IPS-18c (cell line): ENCODE data around the gene CWC27.

Source experiments
- H3K4me3 ChIP-seq: 2 replicates; pipeline ENCODE4 v1.7.0; 2013; ENCODE audit warnings: low read depth, mild to moderate bottlenecking, low read length, moderate library complexity; ENCODE audit not compliant: insufficient read depth
- H3K9me3 ChIP-seq: one replicate; pipeline ENCODE4 v1.6.1; 2013; ENCODE audit warnings: mild to moderate bottlenecking, low read length, moderate library complexity; ENCODE audit not compliant: control insufficient read depth, insufficient read depth

Gene CWC27

DNA sequence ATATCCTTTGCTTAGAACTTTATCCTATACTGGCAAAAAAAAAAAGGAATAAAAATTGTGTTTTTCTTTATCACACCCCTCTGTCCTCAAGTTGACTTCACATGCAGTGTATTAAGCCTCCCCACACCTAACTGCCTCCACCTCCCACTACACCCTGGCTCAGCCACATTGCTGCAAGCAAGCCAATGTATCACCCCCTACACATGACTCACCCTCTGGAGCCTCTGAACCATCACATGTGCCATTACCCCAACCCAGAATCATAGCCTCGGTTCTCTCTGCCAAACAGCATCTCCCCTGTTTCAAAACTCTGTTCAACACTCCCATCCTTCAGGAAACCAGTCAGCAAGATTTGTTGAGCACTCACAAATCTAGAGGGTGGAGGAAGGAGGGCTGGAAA, 209.0 kb downstream of the CWC27 start:
- H3K4me3 ChIP-seq: no peak overlapping the region
- no peaks in the 10 kb centered on the region for H3K9me3 ChIP-seq

DNA sequence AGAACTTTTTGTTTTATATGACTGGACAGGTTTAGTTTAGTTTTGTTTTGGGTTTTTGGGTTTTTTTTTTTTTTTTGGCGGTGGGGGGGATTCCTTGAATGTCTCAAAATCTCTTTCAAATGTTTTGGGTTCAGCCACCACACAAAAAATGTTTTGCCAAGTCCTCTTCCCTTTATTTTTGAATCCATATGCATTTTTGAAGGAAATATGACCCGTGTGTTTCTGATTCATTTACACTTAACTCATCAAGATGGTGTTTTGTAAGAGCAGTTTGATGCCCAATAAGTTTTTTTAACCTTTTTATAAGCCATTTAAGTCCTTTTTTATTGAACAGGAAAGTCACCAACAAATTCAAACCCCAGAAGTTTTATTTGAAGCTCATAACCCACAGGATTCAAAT, 209.8 kb downstream of the CWC27 start:
- no peaks in the 10 kb centered on the region for H3K9me3 ChIP-seq
- H3K4me3 ChIP-seq: no peak overlapping the region

DNA sequence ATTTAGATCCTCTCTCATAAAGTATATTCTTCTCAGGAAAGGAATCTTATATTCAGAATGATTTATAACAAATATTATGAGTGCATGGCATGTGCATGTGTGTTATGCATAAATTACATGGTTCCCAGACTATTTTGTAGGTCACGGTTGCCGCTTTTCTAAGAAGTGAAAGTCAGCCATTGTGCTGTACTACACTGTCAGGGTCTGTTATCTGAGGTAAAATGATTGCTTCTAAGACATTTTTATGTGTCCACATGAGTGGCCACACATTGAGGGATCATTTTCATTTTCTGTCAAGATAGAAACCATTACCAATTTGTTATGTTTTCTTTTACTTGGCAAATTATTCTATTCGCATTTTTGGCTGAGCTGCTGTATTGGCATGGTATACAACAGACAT, 210.8 kb downstream of the CWC27 start:
- Histone ChIP-seq H3K9me3 (no peaks in the 10 kb centered on the region), H3K4me3 (no peak overlapping the region)

DNA sequence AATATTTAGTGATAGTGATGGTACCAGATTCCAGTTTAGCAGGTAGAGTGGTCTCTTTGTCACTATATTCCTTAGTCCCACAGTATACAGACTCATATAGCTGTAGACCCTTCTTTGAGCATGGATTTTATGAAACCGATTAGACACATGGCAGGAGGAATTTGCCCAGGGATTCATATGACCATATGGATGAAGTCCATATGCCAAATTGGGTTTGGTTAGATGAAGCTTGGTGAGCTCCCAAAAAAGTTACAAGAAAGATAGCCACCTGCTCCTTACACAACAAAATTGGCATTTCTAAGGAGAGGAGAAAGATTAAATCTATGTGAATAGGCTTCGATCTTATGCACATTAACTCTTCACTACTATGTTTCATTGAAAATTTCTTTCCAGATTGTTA, 211.4 kb downstream of the CWC27 start:
- Histone ChIP-seq H3K9me3 (no peaks in the 10 kb centered on the region), H3K4me3 (no peak overlapping the region)

DNA sequence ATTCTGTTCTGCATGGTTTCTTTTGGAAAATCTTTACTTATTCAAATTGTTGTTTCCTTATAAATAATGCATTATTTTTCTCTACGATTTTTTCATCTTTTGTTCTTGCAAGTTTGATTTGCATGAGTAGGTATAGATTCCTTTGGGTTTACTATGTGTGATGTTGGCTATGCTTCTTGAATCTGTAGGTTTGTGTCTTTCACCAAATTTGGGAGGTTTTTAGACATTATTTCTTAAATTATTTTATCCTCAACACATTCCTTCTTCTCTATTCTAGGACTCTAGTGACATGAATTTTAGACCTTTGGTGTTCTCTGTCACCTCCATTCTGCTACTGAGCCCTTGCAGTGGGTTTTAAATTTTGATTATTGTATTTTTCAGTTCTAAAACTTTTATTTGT, 219.0 kb downstream of the CWC27 start:
- Histone ChIP-seq H3K4me3 (no peak overlapping the region), H3K9me3 (no peaks in the 10 kb centered on the region)

- Histone ChIP-seq H3K4me3 (no peak overlapping the region), H3K9me3 (no peaks in the 10 kb centered on the region)
These were observed 240.5 kb downstream of the CWC27 start for GRCh38 chr5:65009207-65009606.

DNA sequence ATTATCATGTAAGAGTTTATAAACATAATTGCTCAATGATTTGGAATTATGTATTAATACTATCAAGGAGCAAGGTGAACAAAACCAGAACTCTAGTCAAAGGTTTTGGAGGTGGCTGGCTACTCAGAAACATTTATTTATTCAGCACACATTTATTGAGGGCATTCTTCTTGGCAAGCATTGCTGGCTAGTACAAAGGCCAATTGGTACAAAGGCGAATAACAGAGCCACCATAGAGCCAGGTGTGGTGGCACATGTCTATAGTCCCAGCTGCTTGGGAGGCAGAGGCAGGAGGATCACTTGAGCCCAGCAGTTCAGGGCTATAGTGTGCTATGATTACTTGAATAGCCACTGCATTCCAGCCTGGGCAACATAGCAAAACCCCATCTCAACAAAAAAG, 242.1 kb downstream of the CWC27 start:
- no peak overlapping the region for H3K4me3 ChIP-seq

GRCh38 chr5:65012301-65012892, 243.7 kb downstream of the CWC27 start:
- Histone ChIP-seq H3K9me3 (no peaks in the 10 kb centered on the region), H3K4me3 (no peak overlapping the region)

More for the DNA sequence above, 242.1 kb downstream of the CWC27 start:
- H3K9me3 ChIP-seq: no peaks in the 10 kb centered on the region

DNA sequence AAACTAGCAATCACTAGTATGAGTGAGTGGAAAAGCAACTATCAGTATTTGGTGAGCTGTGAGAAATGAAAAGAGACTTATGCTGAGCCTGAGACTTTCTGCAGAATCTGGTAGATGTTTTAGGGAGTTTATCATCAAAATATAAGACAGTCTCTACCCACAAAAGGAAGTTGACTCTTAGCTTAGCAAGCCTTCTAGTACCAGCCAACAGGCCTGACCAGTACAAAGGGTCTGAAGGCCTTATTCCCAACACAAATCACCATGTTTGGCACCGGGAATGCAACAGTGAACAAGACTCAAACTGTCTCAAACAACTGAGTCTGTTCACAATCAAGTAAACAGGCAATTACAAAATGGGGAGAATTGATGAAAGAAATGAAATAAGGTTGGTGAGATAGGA, 244.4 kb downstream of the CWC27 start:
- no peak overlapping the region for H3K4me3 ChIP-seq
- H3K9me3 ChIP-seq: no peaks in the 10 kb centered on the region

- no peak overlapping the region for H3K4me3 ChIP-seq
- no peaks in the 10 kb centered on the region for H3K9me3 ChIP-seq
These were observed 246.0 kb downstream of the CWC27 start for GRCh38 chr5:65014769-65015168.

GRCh38 chr5:65015767-65016166, 247.0 kb downstream of the CWC27 start:
- Histone ChIP-seq H3K4me3 (no peak overlapping the region), H3K9me3 (no peaks in the 10 kb centered on the region)

GRCh38 chr5:65017636-65018035, 248.9 kb downstream of the CWC27 start:
- no peaks in the 10 kb centered on the region for H3K9me3 ChIP-seq
- no peak overlapping the region for H3K4me3 ChIP-seq

GRCh38 chr5:65018763-65019162, 250.0 kb downstream of the CWC27 start:
- no peak overlapping the region for H3K4me3 ChIP-seq
- no peaks in the 10 kb centered on the region for H3K9me3 ChIP-seq

DNA sequence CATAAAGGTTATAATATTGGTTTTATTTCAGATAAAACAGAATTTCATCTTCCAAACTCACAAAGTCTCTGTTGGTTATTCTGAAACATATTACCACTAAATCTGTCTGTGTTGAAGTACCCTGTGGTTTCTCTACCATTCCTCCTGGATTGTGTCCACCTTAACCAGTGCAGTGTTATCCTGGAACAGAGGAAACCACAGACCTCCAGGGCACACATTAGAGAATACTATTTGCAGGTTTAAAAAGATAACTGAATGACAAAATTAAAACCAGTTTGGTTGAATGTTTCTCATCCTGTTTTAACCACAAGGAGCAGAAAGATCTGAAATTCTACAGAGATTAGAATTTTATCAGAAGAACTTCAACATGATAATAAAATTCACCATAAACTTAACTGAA, 251.8 kb downstream of the CWC27 start:
- no peaks in the 10 kb centered on the region for H3K9me3 ChIP-seq
- no peak overlapping the region for H3K4me3 ChIP-seq

GRCh38 chr5:65021527-65022226, 252.9 kb downstream of the CWC27 start:
- Histone ChIP-seq H3K4me3 (no peak overlapping the region), H3K9me3 (no peaks in the 10 kb centered on the region)

- Histone ChIP-seq H3K4me3 (no peak overlapping the region), H3K9me3 (no peaks in the 10 kb centered on the region)
These were observed 254.2 kb downstream of the CWC27 start for GRCh38 chr5:65022932-65023331.

GRCh38 chr5:65024681-65025080, 256.0 kb downstream of the CWC27 start:
- Histone ChIP-seq H3K4me3 (no peak overlapping the region), H3K9me3 (no peaks in the 10 kb centered on the region)

DNA sequence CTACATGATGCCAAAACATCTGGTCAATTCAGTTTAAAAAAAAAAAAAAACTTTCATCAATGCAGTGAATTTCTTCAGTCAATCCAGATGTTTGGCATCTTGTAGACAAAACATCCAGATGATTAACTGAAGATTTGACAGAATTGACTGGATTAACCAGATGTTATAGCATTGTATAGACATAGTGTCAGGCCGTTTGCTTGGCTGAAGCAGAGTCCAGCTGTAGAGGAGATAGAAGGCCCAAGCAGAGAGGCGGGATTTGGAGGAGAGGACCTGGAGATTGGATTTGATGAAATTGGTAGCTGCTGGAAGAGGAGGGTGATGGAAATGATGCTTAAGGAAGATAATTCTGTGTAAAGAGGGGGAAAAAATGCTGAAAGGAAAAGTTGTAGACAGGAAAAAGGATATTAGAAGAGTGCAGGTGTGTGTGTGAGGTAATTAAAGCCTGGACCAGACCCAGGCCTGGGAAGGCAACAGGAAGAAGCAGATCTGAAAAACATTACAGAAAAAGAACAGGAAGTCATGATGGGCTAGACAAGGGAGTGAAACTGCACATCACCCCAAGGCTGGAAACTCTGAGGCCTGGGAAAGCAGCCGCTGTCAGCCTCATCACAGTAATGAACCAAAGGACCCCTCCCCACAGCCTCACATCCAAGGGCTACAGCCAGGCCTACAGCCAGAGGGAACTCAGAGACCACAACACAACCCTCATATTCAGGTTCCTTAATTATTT, 258.3 kb downstream of the CWC27 start:
- no peaks in the 10 kb centered on the region for H3K9me3 ChIP-seq
- H3K4me3 ChIP-seq: no peak overlapping the region
